NCI-H2029 (cell line): ENCODE data around the gene ALOXE3.
A peak's percentile ranks its signal among the peaks of the same experiment; 100 is the strongest.

Source experiments
- DNase-seq: peaks from one replicate; lab custom pipeline; 2025; lab: John Stamatoyannopoulos, UW

Gene ALOXE3

GRCh38 chr17:8153957-8154607, 35.8 kb upstream of the ALOXE3 start:
- peak; percentile 69 for DNase-seq

- no peak for DNase-seq
Observed at GRCh38 chr17:8153525-8153956, 35.2 kb upstream of the ALOXE3 start.

DNA sequence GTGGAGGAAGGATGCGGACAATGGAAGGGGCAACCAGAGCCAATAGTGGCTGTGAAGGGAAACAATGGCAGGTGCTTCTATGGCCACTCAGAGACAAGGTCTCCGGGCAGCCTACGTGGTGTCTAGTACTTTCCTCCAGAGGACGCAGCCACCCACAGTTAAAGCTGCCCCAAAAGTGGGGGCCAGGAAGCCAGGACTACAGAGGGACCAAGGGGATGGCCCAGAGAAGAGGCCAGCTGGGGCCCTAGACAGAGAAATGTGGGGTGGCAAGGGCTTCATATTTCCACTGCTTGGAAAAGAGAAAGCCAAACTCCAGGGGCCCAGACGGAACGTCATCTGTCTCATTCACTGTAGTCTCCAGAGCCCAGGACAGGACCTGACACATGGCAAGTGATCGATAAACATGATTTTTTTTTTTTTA, 34.7 kb upstream of the ALOXE3 start:
- DNase-seq = no peak

DNA sequence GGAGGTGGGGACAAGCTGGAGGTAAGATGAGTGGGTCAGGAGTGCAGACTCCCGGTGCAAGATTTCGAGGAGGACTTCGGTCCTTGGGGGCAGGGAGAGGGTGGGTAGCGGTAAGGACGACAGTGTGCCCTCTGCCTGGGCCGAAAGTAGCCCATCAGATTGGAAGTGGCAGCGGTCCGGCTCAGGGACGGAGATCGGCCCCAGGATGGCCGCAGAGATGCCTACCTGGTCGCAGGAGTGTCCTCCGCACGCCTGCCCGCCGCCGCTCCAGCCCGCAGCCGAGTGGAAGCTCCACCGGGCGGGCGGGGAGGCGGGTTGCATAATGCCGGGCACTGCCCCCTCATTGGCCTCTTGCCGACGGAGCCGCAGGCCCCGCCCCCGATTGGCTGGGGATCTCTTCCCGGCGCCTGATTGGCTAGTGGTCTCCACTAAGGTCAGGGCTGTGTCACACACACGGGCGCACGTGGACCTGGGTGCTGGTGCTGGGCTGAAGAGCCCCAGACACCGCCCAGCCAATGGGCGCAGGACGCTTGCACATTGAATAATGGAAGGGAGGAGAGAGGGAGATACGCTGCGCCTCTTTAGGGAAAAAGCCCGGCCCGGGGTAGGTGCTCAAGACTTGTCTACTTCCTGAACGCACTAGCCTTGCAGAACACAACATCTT, 33.9 kb upstream of the ALOXE3 start, which contains the start of gene PER1:
Gene PER1, minus strand, starts transcription at position 293 of the 664 bp plus-strand sequence. CDS start 1,698 bp downstream, outside the sequence.
- peak; percentile 81 for DNase-seq

DNA sequence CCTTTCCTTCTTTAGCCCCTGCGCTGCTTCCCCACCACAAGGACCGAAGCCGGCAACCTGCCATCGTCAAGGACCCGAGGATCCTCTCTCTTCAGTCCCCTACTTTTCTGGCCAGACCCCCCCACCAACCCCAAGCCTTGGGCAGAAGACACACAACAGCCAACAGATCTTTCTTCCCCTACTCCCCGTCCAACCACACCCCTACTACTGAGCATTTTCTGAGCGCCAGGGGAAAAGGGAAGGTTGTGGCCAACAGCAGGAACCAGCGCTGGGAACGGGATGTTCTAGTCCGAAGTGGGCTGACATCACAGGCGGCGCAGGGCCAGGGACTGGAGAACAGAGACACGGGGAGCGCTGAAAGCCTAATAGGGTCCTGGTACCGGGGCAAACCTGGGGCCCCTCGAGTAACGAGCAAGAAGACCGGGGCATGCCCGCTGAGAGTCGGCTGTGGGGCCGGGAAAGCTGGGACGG, 33.4 kb upstream of the ALOXE3 start:
- peak; percentile 19 for DNase-seq

- peak; percentile 47 for DNase-seq
Observed at GRCh38 chr17:8151120-8151640, 32.9 kb upstream of the ALOXE3 start.

- DNase-seq = no peak
Observed at GRCh38 chr17:8150194-8151119, 32.1 kb upstream of the ALOXE3 start.

GRCh38 chr17:8149419-8150193, 31.3 kb upstream of the ALOXE3 start:
- DNase-seq = no peak

- DNase-seq = no peak
Observed at GRCh38 chr17:8148560-8148959, 30.2 kb upstream of the ALOXE3 start.

DNA sequence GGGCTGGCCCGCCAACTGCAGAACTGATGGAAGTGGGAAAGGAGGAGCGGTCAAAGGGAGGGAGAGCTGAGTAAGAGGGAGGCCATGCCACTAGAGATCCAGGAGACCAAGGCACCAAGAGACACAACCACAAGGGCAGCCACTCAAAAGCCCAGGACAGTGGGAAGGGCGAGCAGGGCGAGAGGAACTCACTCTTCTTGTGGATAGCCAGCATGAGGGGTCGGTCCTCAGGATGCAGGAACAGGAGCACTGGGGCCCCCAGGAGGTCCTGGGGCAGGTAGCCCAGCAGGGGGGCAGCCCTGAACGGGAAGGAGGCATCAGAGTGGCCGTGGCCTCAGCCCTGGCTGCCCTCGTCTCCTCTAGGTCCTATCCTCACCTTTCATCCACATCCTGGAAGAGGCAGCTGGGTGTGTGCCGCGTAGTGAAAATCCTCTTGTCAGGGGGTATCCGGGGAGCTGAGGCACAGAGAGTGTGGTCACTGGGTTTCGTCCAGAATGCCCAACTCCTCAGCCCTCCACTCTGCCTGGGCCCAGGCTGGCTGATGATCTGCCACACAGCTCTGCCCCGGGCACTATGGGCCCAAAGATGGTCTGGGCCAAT, 29.6 kb upstream of the ALOXE3 start:
- no peak for DNase-seq

DNA sequence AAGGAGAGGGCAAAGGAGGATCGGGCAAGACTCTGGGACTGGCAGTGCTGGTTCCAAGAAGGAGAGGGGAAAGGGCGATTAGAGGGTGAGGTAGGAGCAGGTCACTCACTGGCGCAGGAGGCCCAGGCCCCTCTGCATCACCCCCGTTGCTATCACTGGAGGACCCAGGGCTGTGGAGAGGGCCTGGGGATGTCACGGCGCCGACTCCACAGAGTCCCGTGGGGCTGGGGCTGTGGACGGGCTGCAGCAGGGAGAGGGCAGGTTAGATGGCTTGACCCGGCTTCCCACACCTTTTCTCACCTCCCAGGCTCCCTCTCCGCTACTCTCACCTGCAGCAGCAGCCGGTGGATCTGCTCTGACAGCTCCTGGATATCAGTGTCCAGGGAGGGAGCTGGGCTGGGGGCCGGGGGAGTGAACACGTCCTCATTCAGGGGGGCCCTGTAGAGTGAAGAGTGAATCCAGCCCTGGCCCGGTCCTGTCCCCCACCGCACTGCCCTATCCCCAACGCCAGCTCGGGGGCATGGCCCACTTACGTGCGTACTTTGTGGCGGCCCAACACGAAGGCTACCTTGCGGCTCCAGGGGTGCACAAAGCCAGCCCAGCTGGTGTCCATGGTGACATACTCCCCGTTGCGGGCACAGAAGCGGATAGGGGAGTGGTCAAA, 29.0 kb upstream of the ALOXE3 start:
- no peak for DNase-seq

DNA sequence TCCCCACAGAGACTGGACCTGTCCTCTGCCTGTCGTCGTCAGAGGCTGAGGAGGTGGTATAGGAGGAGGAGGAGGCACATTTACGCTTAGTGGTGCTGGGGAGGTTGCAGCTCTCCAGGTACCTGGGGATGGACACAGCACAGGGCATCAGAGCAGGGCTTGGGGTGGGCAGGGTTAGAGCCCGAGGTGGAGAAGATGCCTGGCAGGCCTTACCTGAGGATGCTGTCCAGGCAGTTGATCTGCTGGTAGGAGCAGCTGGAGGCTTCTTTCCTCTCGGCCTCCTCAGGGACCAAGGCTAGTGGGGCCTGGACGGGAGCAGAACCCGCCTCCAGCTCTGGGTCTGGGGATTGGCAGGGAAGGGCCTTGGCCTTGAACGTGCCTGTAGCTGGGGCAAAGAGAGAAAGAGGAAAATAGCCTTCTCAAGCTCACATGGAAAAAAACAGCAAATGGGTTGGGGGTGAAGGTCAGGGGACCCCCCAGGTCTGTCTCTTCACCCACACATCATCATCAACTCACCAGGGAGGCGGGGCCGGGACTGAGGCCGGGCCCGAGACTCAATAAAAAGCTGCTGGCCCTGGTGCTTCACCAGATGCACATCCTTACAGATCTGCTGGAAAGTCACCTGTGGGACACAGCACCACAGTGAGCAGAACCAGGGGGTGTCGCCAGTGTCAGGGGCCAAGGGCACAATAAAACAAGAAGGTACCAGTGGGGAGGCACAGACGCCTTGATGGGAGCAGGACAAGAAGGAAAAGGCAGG, 28.2 kb upstream of the ALOXE3 start:
- DNase-seq = no peak

GRCh38 chr17:8145811-8146210, 27.5 kb upstream of the ALOXE3 start:
- DNase-seq = no peak

DNA sequence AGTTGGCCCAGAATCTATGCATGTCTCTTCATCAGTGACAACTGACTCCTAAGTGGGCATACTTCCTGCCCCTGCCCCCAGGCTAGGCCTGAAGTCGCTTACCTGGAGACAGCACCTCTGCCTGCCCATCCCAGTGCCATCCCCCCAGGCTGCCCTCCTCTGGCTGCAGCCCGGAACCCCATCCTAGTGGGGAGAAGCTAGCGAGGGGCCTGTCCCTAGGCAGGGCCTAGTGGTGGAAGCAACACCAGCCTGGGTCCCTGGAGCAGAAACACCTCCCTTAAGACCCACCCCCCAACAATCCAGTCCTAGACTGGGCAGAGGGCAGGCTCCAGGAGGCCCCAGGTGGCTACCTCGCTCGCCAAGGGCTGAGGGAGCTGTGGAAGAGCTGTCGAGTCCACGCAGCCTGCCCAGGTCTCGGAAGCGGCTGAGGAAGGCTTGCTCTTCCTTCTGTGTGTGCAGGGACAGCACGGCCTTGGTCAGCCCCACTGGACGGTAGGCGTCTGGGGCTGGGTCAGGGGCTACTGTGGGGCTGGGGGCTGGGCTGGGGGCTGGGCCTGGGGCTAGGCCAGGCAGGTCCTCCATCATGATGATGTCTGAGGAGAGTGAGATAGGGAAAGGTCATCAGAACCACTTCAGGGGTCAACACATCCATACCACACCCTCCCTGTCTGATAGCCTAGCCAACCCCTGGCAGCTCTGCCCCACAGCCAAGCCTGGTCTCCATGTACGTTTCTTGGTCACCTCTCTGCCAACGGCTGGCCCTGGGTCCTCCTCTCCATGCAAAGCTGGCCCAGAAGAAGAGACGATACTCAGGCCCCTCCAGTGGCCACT, 26.3 kb upstream of the ALOXE3 start:
- DNase-seq = no peak

DNA sequence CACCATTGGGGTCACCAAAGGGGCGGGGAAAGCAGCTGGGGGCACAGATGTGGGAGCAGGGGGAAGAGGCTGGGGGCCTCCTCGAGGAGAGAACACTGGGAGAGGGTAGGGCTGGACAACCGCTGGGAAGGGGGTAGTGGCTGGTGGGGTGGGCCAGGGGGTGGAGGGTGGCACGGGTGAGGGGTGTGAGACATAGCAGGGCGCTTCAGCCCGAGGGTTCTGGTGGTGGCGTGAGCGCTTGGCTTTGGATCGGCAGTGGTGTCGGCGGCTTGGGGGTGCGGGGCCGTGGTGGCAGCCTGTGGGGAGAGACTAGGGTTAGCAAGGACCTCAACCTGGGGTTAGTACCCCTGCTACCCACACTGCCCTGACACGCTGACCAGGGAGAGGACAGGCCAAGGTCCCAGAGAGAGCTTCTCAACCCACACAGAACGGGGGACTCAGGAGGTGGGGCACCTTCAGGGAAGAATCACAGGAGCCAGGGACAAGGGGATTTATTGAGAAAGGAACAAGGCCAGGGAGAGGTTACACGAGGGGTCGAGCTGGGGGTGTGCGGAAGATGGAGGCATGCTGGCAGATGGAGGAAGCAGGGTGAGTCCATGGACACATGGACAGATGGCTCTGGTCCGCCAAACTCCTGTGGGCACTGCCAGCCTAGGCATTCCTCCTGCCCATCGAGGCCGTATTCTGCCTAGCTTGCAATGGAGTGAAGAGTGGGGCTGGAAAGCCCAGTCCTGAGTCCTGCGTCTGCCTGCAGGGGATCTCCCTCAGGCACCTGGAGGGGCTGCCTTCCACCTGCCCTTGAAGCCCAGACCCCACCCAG, 25.5 kb upstream of the ALOXE3 start:
- no peak for DNase-seq

DNA sequence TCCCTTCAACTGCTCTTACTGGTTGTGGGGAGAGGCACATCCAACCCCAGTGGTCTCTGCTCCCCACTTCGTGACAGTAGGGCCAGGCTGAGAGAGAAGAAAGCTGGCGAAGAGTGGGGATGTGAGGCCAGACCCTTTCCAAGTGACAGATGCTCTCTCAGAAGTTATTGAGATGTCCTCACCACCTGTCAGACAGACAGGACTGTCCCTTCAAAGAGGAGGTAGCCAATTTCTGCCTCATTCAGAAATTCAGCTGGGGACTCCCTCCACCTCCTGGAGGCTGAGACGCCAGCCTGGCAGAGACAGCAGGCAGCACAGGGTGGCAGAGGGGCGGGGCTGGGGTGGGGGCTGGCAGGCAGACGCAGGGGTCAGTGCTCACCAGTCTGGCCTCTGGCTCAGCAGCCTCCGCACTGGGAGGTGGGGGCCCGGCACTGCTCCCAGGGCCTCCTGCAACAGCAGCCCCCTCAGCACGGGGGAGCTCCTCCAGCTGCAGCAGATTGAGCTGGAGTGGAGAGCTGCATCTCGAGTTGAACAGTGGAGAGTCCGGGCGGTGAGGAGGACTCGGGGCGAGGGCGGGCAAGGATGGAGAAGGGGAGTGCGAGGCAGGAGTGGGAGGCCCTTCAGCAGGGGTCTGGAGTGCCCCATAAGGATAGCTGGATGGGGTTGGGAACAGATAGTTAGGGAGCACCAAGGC, 24.7 kb upstream of the ALOXE3 start:
- DNase-seq = no peak

DNA sequence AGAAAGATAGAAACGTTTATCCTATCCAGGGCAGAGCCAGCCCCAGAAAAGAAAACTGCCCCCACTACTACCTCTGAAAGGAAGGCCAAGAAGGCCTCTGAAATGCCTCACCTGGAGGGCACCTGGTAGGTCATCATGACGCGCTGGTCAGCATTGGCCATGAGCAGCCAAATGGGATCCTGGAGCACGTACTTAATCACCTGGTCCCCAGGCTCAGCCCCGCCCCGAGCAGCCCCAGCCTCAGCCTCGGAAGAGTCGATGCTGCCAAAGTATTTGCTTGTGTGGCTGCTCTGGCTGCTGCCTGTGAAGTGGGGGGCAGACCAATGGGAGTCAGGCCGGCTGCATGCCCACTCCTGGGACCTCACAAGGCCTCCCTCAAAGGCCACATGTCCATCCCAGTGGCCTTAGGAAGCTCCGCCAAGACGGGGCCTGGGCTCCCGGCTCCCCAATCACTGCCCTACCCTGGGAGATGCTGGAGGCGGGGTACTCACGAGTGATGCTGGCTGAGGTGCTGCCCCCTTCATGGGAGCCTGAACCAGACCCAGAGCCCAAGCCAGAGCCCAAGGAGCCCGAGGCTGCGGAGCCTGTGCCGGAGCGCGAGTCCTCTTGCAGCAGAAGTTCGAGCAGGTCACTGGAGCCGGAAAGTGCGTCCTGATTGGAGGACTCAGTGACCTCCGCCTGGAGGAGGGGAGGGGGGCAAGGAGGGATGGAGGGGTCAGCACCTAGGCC, 24.0 kb upstream of the ALOXE3 start:
- DNase-seq = no peak
